ENCODE data around the gene DHDH.

DNA sequence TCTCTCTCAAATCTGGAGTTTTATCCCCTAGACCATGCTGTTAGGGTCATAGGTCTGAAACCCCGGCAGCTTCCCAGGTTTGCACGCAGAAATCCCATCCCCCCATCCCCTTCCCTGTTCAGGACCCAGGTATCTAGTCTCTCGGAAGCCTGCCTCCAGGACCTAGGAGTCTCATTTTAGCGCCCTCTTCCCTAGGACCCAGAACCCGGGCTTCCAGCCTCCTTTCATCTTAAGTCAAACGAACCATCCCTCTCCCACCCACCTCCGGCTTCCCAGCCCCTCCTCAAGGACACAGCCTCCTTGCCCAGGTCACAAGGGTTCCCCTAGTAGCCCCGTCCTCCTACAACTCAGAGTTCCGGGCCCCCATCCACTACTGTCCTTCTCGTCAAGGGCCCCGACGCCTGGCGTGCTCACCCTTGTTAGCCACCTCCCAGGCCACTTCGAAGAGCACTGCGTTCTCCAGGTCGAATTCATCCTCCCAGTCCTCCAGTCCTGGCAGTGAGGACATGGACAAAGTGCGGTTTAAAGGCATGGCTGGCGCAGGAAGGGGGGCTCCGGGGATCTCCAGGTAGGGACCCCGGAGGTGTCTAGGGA is 59.2 kb downstream of the DHDH start:
- TF ChIP-seq CTCF (conservative IDR thresholded peaks at IDR 0.05 in 1 of 2, IDR thresholded peaks at IDR 0.05 in 1 of 2; ENCODE audit: extremely low read depth in 1 of 2, insufficient read depth in 1 of 2, low read depth in 1 of 2, low read length in 2 of 2), result no peak
- no peak for TF ChIP-seq EZH2 (IDR thresholded peaks at IDR 0.05; ENCODE audit: borderline replicate concordance, low read length)

Measured in mammary epithelial cell (primary cell).